Inflammatory macrophage treated with lipopolysaccharide for 1 hour (primary cell): ENCODE data around the gene WNT3A.
"Not testable (repeated sequence)": the region's sequence is repeated elsewhere in the genome, so short reads cannot be mapped to it uniquely, and the experiment has no call there.

Source experiments
- DNase-seq, 2 donors: peaks; one replicate each; pipeline ENCODE4 v3.0.0-alpha.2; 2020 to 2022

The WNT3A gene, protein sequence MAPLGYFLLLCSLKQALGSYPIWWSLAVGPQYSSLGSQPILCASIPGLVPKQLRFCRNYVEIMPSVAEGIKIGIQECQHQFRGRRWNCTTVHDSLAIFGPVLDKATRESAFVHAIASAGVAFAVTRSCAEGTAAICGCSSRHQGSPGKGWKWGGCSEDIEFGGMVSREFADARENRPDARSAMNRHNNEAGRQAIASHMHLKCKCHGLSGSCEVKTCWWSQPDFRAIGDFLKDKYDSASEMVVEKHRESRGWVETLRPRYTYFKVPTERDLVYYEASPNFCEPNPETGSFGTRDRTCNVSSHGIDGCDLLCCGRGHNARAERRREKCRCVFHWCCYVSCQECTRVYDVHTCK

DNA sequence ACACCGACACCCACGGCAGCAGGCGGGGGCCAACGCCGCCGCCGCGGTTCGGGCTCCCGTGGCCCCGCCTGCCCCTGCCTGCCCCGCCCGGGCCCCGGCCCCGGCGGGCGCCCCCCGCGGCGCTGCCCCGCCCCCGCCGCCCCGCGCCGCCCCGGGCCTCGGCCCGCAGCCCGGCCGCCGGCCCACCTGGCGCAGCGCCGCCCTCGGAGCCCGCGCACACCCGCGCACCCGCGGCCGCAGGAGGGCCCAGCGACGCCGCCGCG, at the start of gene WNT3A:
Gene WNT3A, plus strand, starts transcription at position 213 of the 263 bp plus-strand sequence. CDS start 131 bp downstream, outside the sequence.
- no peak for DNase-seq

DNA sequence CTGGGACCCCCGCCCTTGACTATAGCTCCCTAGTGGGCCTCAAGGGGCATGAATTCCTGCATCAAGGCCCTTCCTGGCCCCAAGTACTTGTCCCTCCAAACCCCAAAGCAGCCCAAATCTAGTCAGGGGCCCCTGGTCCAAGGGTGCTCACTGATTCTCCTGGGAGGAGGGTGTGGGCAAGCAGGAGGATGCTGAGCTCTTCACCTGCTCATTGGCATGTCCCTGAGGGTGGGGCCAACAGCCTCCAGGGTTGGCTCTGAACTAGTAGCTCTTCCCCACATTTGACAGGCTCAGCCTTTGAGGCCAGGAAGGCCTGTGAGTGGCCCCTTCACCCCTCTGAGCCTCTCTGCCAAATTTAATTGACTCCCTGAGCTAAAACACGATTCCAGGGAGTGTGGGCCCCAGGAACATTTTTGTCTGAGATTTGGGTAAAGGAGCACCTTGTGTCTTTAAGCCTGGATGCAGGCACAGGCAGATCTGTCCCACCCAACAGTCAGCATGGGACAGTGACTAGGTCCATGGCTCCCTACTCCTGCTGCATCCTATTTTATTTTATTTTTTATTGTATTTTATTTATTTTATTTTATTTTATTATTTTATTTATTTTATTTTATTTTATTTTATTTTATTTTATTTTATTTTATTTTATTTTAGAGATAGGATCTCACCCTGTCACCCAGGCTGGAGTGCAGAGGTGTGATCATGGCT, 48.0 kb upstream of the WNT3A start:
- DNase-seq, result no peak

DNA sequence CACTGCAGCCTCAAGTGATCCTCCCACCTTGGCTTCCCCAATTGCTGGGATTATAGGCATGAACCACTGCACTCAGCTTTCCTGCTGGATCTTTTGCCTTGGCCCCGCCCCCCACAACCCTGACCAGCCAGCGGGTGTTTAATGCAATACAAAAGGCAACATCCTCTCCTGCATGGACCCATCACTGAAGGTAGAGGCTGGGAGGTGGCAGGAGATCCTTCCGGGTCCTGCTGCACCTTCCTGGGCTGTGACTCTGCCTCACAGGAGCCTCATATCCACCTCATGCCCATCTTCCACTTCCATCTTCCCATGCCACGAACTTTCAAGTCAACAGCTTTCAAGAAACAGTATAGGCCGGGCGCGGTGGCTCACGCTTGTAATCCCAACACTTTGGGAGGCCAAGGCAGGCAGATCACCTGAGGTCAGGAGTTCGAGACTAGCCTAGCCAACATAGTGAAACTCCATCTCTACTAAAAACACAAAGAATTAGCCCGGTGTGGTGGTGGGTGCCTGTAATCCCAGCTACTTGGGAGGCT, 47.4 kb upstream of the WNT3A start:
- DNase-seq, result no peak

DNA sequence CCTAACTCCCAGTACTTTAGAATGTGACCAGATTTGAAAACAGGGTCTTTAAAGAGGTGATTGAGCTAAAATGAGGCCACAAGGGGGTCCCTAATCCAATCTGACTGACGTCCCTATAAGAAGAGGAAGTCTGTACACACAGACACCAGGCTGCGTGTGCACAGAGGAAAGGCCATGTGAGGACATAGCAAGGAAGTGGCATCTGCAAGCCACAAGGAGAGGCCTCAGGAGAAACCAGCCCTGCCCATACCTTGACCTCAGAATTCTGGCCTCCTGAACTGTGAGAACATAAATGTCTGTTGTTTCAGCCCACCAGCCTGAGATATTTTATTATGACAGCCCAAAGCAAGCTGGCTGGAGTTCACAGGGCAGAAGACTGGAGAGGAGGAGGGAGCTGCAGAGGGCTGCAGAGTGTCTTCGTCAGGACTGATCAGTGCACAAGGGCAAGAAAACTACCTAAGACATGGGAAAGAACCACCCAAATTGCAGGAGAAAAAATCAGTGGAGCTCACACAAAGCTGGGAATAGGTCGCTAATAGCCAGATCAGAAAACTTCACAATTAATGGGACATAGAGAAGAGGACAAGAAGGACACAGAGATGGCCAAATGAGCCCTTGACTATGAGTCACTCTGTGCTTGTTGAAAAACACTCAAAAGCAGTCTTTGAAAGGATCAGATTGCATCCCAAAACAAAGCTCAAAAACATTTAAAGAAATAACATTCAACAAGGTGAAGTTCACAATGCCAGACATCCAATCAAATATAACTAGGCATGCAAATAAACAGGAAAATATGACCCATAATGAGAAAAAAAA, 44.9 kb upstream of the WNT3A start:
- DNase-seq, result peak in 1 of 2 donors; percentile 16

DNA sequence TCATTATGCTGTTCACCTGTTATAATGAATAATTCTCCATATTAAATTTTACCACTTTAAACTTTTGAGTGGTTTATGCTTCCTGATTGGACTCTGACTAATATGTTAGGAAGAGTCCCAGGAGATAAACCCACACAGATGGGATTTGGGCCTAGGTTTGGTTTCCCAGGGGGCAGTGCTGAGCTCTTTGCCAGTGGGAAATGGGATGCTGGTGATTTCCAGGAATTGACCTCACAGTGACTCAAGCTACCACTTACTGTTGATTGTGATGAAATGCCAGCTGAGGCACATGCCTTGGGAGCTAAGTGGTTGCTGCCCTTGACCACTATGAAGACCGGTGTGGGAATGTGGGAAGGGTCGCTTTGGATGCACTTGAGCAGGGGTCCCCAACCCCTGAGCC, 40.1 kb upstream of the WNT3A start:
- DNase-seq, result not testable (repeated sequence)

DNA sequence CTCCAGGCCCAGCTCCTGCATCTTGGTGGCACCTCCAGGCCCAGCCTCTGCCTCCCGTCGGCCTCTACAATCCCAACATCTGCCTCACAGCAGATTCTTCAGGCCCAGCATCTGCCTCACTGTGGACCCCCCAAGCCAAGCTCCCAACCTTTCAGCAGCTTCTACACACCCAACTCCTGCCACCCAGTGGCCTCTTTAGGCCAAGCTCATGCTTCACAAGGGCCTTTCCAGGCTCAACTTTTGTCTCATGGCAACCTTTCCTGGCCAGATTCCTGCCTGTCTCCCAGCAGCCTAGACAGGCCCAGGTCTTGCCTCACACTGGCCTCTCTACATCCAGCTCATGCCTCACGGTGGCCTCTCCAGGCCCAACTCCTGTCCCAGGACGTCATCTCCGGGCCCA, 39.0 kb upstream of the WNT3A start:
- DNase-seq, result not testable (repeated sequence)

DNA sequence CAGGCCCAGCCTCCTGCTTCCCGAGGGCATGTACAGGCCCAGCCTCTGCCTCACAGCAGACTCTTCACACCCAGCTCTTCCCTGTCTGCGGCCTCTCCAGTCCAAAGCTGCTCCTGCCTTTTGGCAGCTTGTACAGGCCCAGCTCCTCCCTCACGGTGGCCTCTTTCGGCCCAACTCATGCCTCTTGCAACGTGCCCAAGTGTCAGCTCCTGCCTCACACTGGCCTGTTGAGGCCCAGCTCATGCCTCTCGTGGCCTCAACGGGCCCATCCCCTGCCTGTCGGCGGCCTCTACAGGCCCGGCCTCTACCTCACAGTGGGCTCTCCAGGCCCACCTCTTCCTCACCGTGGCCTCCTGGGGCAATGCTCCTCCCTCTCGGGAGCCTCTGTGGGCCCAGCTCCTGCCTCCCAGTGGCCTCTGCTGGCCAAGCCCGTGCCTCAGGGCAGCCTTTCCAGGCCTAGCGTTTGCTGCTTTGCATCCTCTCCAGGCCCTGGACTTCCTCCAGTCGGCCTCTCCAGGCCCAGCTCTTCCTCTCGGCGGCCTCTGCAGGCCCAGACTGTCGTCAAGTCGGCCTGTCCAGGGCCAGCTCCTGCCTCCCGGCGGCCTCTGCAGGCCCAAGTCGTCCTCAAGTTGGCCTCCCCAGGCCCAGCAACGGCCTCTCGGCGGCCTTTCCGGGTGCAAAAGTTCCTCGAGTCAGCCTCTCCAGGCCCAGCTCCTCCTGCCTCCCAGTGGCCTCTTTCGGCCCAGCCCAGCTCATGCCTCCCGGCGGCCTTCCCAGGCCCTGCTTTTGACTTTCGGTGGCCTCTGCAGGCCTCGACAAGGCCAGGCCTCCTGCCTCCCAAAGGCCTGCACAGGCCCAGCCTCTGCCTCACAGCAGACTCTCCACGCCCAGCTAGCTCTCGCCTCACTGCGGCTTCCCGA, 36.5 kb upstream of the WNT3A start:
- not testable (repeated sequence) for DNase-seq

DNA sequence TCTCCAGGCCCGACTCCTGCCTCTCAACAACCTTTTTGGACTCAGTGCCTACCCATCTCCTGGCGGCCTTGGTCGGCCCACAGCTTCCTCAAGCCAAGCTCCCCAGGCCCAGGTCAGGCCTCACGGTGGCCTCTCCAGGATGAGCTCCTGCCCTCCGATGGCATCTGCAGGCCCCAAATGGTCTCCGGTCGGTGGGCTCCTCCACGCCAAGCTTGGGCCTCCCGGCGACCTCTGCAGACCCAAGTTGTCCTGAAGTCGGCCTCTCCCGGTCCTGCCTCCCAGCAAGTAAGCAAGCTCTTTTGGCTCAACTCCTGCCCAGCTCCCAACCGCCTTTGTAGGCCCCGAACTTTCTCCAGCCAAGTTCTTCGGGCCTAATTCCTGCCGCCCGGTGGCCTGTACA, 35.6 kb upstream of the WNT3A start:
- not testable (repeated sequence) for DNase-seq

DNA sequence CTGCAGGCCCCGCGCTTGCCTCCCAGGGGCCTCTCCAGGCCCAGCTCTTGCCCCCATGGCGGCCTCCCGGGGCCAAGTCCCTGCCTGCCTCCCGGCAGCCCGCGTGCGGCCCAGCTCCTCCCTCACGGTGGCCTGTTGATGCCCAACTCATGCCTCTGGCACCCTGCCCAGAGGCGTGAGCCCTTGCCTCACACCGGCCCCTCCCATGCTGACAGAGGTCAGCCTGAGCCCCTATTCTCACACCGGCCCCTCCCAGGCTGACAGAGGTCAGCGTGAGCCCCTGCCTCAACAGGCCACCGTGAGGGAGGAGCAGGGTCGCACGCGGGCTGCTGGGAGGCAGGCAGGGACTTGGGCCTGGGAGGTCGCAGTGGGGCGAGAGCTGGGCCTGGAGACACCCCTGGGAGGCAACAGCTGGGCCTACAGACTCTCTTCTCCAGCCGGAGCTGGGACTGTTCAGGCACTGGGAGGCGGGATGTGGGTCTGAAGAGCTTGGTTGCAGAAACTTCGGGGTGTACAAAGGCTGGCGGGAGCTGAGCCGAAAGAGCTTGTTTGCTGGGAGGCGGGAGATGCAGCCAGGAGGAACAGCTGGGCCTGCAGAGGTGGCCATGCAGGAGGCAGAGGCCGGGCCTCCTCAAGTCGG, 35.0 kb upstream of the WNT3A start:
- not testable (repeated sequence) for DNase-seq

DNA sequence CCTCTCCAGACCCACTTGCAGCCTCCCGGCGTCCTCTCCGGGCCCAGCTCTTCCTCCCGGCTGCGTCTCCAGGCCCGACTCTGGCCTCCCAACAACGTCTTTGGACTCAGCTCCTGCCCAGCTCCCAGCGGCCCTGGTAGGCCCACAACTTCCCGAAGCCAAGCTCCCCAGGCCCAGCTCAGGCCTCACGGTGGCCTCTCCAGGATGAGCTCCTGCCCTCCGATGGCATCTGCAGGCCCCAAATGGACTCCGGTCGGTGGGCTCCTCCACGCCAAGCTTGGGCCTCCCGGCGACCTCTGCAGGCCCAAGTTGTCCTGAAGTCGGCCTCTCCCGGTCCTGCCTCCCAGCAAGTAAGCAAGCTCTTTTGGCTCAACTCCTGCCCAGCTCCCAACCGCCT, 34.5 kb upstream of the WNT3A start:
- DNase-seq, result not testable (repeated sequence)

DNA sequence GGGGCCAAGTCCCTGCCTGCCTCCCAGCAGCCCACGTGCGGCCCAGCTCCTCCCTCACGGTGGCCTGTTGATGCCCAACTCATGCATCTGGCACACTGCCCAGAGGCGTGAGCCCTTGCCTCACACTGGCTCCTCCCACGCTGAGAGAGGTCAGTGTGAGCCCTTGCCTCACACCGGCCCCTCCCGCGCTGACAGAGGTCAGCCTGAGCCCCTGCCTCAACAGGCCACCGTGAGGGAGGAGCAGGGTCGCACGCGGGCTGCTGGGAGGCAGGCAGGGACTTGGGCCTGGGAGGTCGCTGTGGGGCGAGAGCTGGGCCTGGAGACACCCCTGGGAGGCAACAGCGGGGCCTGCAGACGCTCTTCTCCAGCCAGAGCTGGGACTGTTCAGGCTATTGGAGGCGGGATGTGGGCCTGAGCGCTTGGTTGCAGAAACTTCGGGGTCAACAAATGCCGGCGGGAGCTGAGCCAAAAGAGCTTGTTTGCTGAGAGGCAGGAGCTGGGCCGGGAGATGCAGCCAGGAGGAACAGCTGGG, 33.9 kb upstream of the WNT3A start:
- DNase-seq, result not testable (repeated sequence)

DNA sequence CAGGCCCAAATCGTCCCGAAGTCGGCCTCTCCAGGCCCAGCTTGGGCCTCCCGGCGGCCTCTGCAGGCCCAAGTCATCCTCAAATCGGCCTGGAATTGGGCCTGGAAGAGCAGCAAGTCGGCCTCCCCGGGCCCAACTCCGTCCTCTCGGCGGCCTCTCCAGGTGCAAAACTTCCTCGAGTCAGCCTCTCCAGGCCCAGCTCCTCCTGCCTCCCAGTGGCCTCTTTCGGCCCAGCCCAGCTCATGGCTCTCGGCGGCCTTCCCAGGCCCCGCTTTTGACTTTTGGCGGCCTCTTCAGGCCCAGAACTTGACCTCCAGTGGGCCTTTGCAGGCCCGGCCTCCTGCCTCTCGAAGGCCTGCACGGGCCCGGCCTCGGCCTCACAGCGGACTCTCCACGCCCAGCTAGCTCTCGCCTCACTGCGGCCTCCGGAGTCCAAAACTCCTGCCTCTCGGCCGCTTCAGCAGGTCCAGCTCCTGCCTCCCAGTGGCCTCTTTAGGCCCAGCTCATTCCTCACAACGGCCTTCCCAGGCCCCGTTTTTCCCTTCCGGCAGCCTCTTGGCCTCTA, 33.0 kb upstream of the WNT3A start:
- DNase-seq, result not testable (repeated sequence)

DNA sequence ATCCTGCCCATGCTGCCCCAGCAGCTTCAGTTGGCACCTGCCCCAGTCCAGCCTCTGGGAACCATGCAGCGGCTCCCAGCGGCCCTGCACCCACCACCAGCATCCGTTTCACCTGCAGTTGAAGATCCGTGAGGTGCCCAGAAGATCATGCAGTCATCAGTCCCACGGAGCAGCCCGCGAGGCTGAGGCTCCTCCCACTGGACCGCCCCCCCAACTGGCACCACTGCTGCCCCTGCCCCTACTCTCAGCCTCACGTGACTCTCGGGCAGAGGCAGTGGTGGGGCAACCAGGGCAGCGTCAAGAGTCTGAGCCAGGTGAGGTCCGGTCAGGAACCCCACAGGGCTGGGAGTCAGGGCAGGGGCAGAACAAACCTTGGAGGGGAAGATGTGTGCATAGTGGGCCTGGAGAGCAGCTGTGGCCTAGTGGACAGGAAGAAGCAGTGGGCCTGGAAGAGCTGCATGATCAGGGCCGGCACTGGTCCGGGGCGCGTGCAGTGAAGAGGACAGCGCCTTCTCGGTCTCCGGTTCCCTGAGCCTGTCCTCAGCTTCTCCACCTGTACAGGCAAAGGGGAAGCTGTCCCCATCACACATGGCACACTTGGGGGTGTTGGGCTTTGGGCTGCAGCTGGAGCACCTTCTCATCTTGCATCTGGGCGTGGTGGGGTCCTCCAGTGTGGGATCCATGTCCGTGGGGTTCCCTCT, 31.1 kb upstream of the WNT3A start:
- DNase-seq, result not testable (repeated sequence)

DNA sequence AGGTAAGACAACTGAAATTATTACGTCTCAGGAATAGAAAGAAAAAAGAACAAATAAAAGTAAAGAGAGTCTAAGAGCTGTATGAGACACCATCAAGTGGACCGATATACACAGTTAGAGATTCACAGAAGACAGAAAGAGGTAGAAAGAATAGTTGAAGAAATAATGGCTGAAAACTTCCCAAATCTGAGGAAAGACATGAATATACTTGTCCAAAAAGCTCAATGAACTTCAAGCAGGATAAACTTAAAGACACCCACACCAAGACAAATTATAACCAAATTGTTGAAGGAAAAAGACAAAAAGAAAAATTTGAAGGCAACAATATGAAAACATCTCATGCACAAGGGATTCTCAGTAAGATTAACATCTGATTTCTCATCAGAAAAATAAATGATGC, 19.6 kb upstream of the WNT3A start:
- DNase-seq, result no peak

DNA sequence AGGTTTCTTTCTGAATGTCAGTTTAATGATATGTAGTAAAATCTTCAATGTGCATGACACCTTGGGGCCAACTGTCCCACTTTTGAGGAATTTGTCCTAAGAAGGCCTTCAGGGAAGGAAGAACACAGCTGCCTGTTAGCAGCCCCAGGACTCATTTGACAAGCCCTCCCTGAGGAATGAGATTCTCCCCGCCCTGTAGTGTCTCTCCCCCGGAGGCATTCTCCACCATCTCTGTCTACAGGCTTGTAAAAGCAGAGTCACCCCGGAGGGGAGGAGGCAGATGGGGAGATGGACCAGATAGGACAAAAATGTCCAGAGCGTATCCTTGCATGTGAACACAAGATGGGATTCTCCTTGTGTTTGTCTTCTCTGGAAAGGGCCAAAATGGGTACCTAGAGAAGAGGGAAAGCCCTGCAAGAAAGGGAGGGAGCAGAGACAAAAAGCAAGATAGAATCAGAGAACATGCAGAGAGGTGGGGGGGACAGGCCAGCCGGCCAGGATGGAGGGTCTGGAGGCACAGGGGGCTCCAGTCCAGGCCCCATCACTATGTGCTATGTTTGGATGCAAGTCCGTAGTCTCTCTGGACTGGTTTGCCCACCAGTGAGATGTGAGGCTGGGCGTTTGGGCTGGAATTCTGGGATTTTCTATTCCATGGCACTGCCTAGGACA, 12.0 kb upstream of the WNT3A start:
- no peak for DNase-seq

DNA sequence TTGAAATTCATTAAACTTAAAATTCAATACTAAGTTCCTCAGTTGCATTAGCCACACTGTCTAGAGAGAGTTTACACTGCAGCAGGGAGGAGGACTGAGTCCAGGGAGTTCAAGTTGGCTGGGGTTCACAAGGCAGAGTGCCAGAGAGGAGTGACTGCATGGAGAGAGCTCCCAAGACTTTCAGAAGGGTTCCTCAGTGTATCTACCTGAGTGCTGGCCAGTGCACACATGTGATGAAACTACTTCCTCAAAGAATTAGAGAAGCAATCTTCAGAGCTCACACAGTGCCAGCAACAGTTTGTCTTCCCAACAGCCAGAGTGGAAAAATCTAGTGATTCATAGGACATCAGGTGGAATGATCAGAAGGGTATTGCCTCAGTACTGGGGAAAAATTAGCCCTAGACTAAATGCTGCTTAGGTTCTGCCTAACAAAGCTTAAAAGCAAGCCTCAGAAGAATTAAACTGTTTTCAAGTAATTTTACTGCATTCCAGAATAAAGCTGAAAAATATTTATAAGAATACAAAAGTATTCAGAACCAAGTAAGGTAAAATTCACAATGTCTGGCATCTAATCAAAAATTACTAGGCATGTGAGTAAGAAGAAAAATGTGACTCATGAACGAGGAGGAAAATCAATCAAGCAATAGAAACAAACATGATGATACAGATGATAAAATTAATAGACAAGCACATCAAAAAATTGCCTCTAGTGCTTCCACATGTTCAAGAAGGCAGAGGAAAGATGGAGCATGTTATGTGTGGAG, 10.4 kb upstream of the WNT3A start:
- DNase-seq, result no peak

DNA sequence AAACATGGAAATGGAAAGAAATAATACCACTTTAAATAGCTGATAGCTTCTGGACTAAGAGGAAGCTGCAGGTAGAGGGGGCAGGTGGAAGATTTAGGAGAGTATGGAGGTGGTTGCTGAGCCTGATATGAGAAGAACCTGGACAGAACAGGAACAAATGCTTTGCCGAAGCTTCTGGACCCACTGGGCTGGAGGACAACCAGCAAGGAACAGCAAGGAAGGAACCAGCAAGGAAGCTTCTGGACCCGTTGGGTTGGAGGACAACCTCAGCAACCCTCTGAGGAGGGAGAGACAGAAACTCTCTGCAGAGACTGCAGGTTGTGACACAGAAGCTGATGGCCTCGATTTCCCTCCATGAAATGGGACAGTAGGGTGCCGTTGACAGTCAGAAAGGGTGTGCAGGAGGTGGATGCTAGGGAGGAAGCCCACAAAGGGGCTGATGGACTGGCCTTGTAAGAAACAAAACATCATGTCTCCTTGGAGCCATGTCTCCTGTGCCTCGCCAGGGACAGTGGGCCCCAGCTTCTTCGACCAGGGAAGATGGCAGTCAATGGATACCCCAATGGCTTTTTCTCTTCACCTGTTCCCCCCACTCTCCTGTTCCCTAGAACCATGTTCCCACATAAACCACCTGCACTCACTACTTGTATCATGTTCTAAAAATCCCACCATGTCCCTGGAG, 8.3 kb upstream of the WNT3A start:
- DNase-seq, result no peak
